ENCODE measurements around the gene GNAI2.
"Not testable (repeated sequence)": the region's sequence is repeated elsewhere in the genome, so short reads cannot be mapped to it uniquely, and the experiment has no call there.

Gene GNAI2

GRCh38 chr3:50208677-50209344 lies 27.2 kb upstream of the GNAI2 start:
- TF ChIP-seq CTCF (IDR thresholded peaks at IDR 0.05; ENCODE audit: poor library complexity, severe bottlenecking) = no peak
- H3K9me3 ChIP-seq (ENCODE audit: severe bottlenecking) = no peaks in the 10 kb centered on the region
- H3K4me1 ChIP-seq (ENCODE audit: insufficient read depth, poor library complexity, severe bottlenecking) = no peaks in the 10 kb centered on the region
- H3K4me3 ChIP-seq (ENCODE audit: severe bottlenecking) = no peak overlapping the region
- H3K27ac ChIP-seq (ENCODE audit: poor library complexity, severe bottlenecking) = no peak overlapping the region
- peaks cover 24% of the 10 kb centered on the region for H3K27me3 ChIP-seq (ENCODE audit: insufficient read depth, poor library complexity, severe bottlenecking)
- no peaks in the 10 kb centered on the region for H3K36me3 ChIP-seq (ENCODE audit: low read depth)
- no peak for DNase-seq (ENCODE audit: low spot score)
- no peak for ATAC-seq (ENCODE audit: low read depth)

GRCh38 chr3:50210176-50210509 lies 25.9 kb upstream of the GNAI2 start:
- Histone ChIP-seq H3K36me3 (ENCODE audit: low read depth) (no peaks in the 10 kb centered on the region), H3K27ac (ENCODE audit: poor library complexity, severe bottlenecking) (no peak overlapping the region), H3K4me1 (ENCODE audit: insufficient read depth, poor library complexity, severe bottlenecking) (no peaks in the 10 kb centered on the region), H3K27me3 (ENCODE audit: insufficient read depth, poor library complexity, severe bottlenecking) (peaks cover 13% of the 10 kb centered on the region), H3K9me3 (ENCODE audit: severe bottlenecking) (no peaks in the 10 kb centered on the region), H3K4me3 (ENCODE audit: severe bottlenecking) (no peak overlapping the region)
- TF ChIP-seq CTCF (IDR thresholded peaks at IDR 0.05; ENCODE audit: poor library complexity, severe bottlenecking) = no peak
- no peak for ATAC-seq (ENCODE audit: low read depth)
- DNase-seq (ENCODE audit: low spot score) = no peak

GRCh38 chr3:50210510-50211367 lies 25.3 kb upstream of the GNAI2 start:
- TF ChIP-seq CTCF (IDR thresholded peaks at IDR 0.05; ENCODE audit: poor library complexity, severe bottlenecking) = no peak
- ATAC-seq (ENCODE audit: low read depth) (no peak), DNase-seq (ENCODE audit: low spot score) (no peak)
- H3K27me3 ChIP-seq (ENCODE audit: insufficient read depth, poor library complexity, severe bottlenecking) = peaks cover 7% of the 10 kb centered on the region
- no peaks in the 10 kb centered on the region for H3K4me1 ChIP-seq (ENCODE audit: insufficient read depth, poor library complexity, severe bottlenecking)
- no peak overlapping the region for H3K27ac ChIP-seq (ENCODE audit: poor library complexity, severe bottlenecking)
- H3K36me3 ChIP-seq (ENCODE audit: low read depth) = no peaks in the 10 kb centered on the region
- H3K4me3 ChIP-seq (ENCODE audit: severe bottlenecking) = no peak overlapping the region
- no peaks in the 10 kb centered on the region for H3K9me3 ChIP-seq (ENCODE audit: severe bottlenecking)

GRCh38 chr3:50211368-50211717 lies 24.7 kb upstream of the GNAI2 start:
- not testable (repeated sequence) for H3K9me3 ChIP-seq (ENCODE audit: severe bottlenecking); H3K27me3 ChIP-seq (ENCODE audit: insufficient read depth, poor library complexity, severe bottlenecking); H3K4me1 ChIP-seq (ENCODE audit: insufficient read depth, poor library complexity, severe bottlenecking); ATAC-seq (ENCODE audit: low read depth); H3K27ac ChIP-seq (ENCODE audit: poor library complexity, severe bottlenecking); DNase-seq (ENCODE audit: low spot score); H3K4me3 ChIP-seq (ENCODE audit: severe bottlenecking); H3K36me3 ChIP-seq (ENCODE audit: low read depth)

- Histone ChIP-seq H3K4me1 (ENCODE audit: insufficient read depth, poor library complexity, severe bottlenecking) (no peaks in the 10 kb centered on the region), H3K9me3 (ENCODE audit: severe bottlenecking) (no peaks in the 10 kb centered on the region), H3K27me3 (ENCODE audit: insufficient read depth, poor library complexity, severe bottlenecking) (no peaks in the 10 kb centered on the region), H3K4me3 (ENCODE audit: severe bottlenecking) (no peak overlapping the region), H3K27ac (ENCODE audit: poor library complexity, severe bottlenecking) (no peak overlapping the region), H3K36me3 (ENCODE audit: low read depth) (no peaks in the 10 kb centered on the region)
- no peak for DNase-seq (ENCODE audit: low spot score)
- TF ChIP-seq CTCF (IDR thresholded peaks at IDR 0.05; ENCODE audit: poor library complexity, severe bottlenecking) = no peak
- peak; percentile 5; the same call in 2 of the 3 replicates for ATAC-seq (ENCODE audit: low read depth)
Observed at GRCh38 chr3:50211930-50212329, 24.1 kb upstream of the GNAI2 start.

Measured in RWPE2 (cell line).